HL-60 (cell line): ENCODE data around the gene SNRPD3.

Experiments used
- DNase-seq, 2 experiments: peaks; one replicate each; pipeline ENCODE4 v3.0.0-alpha.2; 2010 to 2020; ENCODE audit warnings: low read depth in 1 of 2, low spot score in 1 of 2
- H3K27ac ChIP-seq: fragments of 250-450 bp; sonication (Bioruptor Pico); replicated peaks from 2 replicates; pipeline ENCODE4 v1.5.1; 2020; ENCODE audit warnings: mild to moderate bottlenecking, moderate library complexity
- H3K27me3 ChIP-seq: fragments of 250-450 bp; sonication (Bioruptor Pico); 2 replicates; pipeline ENCODE4 v1.5.1; 2021; ENCODE audit warnings: mild to moderate bottlenecking, moderate library complexity; ENCODE audit not compliant: insufficient read depth, poor library complexity, severe bottlenecking
- H3K4me3 ChIP-seq: replicated peaks from 2 replicates; pipeline ENCODE4 v1.5.1; 2011; ENCODE audit warnings: mild to moderate bottlenecking, control low read depth, low read length; ENCODE audit not compliant: insufficient read depth
- GABPA ChIP-seq: IDR thresholded peaks from 2 replicates; pipeline ENCODE4 v1.6.1; 2012; ENCODE audit warnings: low read depth
- POLR2AphosphoS5 ChIP-seq: IDR thresholded peaks from 2 replicates; pipeline ENCODE4 v1.6.1; 2012; ENCODE audit warnings: low read depth
- SPI1 ChIP-seq: IDR thresholded peaks from 2 replicates; pipeline ENCODE4 v1.6.1; 2012; ENCODE audit warnings: low read depth, mild to moderate bottlenecking, borderline replicate concordance
- TF ChIP-seq, protein P1 (sequence below): IDR thresholded peaks from 2 replicates; pipeline ENCODE4 v1.6.1; 2012; ENCODE audit warnings: low read depth; ENCODE audit not compliant: insufficient replicate concordance
- TF ChIP-seq, protein P2 (sequence below): IDR thresholded peaks from one replicate; pipeline ENCODE4 v1.5.1; 2011; ENCODE audit warnings: low read length, control low read depth, inconsistent platforms; ENCODE audit not compliant: insufficient read depth

The SNRPD3 gene

DNA sequence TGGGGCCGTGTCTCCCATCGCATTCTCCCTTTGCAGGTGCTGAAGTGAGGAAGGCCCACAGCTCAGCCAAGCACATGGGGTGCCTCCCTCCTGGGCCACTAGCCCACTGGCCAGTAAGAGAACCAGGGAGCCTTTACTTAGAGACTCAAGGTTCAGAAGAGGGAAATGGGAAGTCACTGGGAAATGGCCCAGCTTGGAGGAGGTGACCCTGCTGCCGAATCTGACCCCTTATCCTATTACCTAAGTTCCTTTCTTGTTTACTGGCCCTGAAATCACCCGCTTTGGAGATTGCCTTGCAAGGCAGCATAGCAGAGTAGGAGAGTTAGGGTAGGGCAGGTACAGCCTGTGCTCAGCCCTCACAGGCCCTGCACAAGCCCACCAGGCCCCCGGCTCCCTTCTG lies 36.3 kb upstream of the SNRPD3 start:
- Histone ChIP-seq H3K27ac (no peak overlapping the region), H3K4me3 (no peak overlapping the region), H3K27me3 (no peaks in the 10 kb centered on the region)
- no peak for TF ChIP-seq POLR2AphosphoS5
- TF ChIP-seq SPI1, result 0 out of 2 replicates have a peak, but pooled peaks have one; percentile 6
- peak in 1 of 2 experiments; percentile 12 for DNase-seq

- no peak overlapping the region for H3K4me3 ChIP-seq
- H3K27ac ChIP-seq, result no peak overlapping the region
- no peak; the same call in 1 of the 2 replicates for TF ChIP-seq SPI1
- TF ChIP-seq, protein P1, sequence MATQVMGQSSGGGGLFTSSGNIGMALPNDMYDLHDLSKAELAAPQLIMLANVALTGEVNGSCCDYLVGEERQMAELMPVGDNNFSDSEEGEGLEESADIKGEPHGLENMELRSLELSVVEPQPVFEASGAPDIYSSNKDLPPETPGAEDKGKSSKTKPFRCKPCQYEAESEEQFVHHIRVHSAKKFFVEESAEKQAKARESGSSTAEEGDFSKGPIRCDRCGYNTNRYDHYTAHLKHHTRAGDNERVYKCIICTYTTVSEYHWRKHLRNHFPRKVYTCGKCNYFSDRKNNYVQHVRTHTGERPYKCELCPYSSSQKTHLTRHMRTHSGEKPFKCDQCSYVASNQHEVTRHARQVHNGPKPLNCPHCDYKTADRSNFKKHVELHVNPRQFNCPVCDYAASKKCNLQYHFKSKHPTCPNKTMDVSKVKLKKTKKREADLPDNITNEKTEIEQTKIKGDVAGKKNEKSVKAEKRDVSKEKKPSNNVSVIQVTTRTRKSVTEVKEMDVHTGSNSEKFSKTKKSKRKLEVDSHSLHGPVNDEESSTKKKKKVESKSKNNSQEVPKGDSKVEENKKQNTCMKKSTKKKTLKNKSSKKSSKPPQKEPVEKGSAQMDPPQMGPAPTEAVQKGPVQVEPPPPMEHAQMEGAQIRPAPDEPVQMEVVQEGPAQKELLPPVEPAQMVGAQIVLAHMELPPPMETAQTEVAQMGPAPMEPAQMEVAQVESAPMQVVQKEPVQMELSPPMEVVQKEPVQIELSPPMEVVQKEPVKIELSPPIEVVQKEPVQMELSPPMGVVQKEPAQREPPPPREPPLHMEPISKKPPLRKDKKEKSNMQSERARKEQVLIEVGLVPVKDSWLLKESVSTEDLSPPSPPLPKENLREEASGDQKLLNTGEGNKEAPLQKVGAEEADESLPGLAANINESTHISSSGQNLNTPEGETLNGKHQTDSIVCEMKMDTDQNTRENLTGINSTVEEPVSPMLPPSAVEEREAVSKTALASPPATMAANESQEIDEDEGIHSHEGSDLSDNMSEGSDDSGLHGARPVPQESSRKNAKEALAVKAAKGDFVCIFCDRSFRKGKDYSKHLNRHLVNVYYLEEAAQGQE, result no peak
- TF ChIP-seq, protein P2, sequence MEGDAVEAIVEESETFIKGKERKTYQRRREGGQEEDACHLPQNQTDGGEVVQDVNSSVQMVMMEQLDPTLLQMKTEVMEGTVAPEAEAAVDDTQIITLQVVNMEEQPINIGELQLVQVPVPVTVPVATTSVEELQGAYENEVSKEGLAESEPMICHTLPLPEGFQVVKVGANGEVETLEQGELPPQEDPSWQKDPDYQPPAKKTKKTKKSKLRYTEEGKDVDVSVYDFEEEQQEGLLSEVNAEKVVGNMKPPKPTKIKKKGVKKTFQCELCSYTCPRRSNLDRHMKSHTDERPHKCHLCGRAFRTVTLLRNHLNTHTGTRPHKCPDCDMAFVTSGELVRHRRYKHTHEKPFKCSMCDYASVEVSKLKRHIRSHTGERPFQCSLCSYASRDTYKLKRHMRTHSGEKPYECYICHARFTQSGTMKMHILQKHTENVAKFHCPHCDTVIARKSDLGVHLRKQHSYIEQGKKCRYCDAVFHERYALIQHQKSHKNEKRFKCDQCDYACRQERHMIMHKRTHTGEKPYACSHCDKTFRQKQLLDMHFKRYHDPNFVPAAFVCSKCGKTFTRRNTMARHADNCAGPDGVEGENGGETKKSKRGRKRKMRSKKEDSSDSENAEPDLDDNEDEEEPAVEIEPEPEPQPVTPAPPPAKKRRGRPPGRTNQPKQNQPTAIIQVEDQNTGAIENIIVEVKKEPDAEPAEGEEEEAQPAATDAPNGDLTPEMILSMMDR, result peak; percentile 52
- DNase-seq, result peak in 1 of 2 experiments; percentile 74
- H3K27me3 ChIP-seq, result no peaks in the 10 kb centered on the region
These were observed 34.0 kb upstream of the SNRPD3 start for GRCh38 chr22:24521791-24522245.

DNA sequence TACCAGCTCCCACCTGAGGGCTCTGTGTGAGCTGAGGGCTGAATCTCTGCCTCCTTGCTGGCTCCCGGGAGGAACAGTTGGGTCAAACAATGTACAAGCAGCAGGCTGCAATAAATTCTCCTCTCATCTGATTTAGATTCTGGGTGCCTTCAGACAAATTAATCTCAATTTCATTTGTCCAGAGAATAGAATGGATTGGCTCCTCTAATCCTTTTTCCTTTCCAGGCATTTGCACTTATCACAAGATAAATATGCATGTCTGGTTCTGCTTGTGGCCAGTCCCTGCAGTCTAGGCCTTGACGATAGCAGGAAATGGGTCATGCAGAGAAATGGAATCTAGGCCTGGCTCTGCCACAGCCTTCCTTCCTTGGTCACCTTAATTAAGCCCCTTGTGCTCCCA lies 31.9 kb upstream of the SNRPD3 start:
- TF ChIP-seq, protein P1, result no peak
- TF ChIP-seq POLR2AphosphoS5, result no peak
- no peak for TF ChIP-seq GABPA
- no peak for TF ChIP-seq SPI1
- TF ChIP-seq, protein P2, result no peak
- no peak for DNase-seq

DNA sequence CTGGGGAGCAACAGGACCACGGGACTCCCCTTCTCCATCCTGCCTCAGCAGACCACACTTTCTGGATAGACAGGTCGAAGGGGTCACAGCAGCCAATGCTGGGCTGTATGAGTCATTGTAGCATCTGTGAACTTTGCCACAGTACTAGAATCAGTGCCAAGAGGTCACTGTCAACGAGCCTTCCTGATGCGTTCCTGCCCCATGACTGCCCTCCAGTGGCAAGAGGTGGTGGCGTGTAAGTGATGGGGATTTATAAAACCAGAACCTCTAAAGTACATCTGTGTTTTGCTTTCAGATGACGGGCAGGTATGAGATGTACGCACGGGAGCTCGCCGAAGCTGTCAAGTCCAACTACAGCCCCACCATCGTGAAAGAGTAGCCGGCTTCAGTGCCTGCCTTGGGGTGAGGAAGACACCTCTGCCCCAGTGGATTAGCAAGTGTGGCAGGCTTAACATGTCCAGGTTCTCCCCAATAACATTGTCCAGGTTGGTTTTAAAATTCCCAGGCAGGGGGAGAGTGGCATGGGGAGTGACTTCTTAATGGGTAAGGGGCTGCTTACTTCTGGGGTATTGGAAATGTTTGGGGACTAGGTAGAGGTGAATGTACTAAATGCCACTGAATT lies 30.3 kb upstream of the SNRPD3 start:
- peak; percentile 78 to 90 for DNase-seq
- Histone ChIP-seq H3K27me3 (no peaks in the 10 kb centered on the region), H3K27ac (no peak overlapping the region), H3K4me3 (no peak overlapping the region)
- TF ChIP-seq, protein P2, result peak; percentile 92
- TF ChIP-seq GABPA, result no peak

More for the DNA sequence above, 31.9 kb upstream of the SNRPD3 start:
- Histone ChIP-seq H3K27ac (no peak overlapping the region), H3K27me3 (no peaks in the 10 kb centered on the region), H3K4me3 (no peak overlapping the region)
